ENCODE measurements around the gene TMC3.

DNA sequence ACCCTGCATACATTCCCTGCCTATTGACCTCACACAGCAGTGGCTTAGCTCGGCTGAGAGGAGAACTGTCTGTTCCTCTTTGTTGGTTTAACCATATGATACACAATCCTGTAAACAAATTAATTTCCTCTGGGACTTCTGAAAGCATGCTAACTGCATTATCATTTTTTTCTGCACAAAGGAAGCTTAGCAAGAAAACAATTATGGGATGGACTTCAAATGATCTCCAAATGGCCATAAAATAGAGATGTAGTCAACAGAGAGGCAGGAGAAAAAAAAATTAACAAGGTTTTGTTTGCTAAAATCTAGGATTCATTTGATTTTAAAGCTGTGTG lies 14.4 kb upstream of the TMC3 start:
- TF ChIP-seq CEBPB (IDR thresholded peaks at IDR 0.05; ENCODE audit: borderline replicate concordance in 1 of 2, low read depth in 2 of 2, low read length in 2 of 2) (no peak), NR2C1 (IDR thresholded peaks at IDR 0.05) (no peak), SMARCA5 (IDR thresholded peaks at IDR 0.05) (no peak), MYC (IDR thresholded peaks at IDR 0.05; ENCODE audit: insufficient read depth, insufficient read length, insufficient replicate concordance, low read length, severe bottlenecking) (no peak), CHD1 (IDR thresholded peaks at IDR 0.05; ENCODE audit: low read depth, low read length) (no peak), EP300 (IDR thresholded peaks at IDR 0.05; ENCODE audit: borderline replicate concordance in 1 of 2, control insufficient read depth in 1 of 2, low read depth in 2 of 2, low read length in 2 of 2) (no peak), ZNF24 (IDR thresholded peaks at IDR 0.05) (no peak)
- TF ChIP-seq, protein P1, sequence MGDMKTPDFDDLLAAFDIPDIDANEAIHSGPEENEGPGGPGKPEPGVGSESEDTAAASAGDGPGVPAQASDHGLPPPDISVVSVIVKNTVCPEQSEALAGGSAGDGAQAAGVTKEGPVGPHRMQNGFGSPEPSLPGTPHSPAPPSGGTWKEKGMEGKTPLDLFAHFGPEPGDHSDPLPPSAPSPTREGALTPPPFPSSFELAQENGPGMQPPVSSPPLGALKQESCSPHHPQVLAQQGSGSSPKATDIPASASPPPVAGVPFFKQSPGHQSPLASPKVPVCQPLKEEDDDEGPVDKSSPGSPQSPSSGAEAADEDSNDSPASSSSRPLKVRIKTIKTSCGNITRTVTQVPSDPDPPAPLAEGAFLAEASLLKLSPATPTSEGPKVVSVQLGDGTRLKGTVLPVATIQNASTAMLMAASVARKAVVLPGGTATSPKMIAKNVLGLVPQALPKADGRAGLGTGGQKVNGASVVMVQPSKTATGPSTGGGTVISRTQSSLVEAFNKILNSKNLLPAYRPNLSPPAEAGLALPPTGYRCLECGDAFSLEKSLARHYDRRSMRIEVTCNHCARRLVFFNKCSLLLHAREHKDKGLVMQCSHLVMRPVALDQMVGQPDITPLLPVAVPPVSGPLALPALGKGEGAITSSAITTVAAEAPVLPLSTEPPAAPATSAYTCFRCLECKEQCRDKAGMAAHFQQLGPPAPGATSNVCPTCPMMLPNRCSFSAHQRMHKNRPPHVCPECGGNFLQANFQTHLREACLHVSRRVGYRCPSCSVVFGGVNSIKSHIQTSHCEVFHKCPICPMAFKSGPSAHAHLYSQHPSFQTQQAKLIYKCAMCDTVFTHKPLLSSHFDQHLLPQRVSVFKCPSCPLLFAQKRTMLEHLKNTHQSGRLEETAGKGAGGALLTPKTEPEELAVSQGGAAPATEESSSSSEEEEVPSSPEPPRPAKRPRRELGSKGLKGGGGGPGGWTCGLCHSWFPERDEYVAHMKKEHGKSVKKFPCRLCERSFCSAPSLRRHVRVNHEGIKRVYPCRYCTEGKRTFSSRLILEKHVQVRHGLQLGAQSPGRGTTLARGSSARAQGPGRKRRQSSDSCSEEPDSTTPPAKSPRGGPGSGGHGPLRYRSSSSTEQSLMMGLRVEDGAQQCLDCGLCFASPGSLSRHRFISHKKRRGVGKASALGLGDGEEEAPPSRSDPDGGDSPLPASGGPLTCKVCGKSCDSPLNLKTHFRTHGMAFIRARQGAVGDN (IDR thresholded peaks at IDR 0.05), result no peak
- TF ChIP-seq, protein P2, sequence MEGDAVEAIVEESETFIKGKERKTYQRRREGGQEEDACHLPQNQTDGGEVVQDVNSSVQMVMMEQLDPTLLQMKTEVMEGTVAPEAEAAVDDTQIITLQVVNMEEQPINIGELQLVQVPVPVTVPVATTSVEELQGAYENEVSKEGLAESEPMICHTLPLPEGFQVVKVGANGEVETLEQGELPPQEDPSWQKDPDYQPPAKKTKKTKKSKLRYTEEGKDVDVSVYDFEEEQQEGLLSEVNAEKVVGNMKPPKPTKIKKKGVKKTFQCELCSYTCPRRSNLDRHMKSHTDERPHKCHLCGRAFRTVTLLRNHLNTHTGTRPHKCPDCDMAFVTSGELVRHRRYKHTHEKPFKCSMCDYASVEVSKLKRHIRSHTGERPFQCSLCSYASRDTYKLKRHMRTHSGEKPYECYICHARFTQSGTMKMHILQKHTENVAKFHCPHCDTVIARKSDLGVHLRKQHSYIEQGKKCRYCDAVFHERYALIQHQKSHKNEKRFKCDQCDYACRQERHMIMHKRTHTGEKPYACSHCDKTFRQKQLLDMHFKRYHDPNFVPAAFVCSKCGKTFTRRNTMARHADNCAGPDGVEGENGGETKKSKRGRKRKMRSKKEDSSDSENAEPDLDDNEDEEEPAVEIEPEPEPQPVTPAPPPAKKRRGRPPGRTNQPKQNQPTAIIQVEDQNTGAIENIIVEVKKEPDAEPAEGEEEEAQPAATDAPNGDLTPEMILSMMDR (IDR thresholded peaks at IDR 0.05 in 2 of 3, conservative IDR thresholded peaks at IDR 0.05 in 1 of 3; ENCODE audit: control insufficient read depth in 2 of 3, extremely low read depth in 1 of 3, insufficient read depth in 1 of 3, low read depth in 3 of 3, low read length in 3 of 3), result no peak
- TF ChIP-seq, protein P3, sequence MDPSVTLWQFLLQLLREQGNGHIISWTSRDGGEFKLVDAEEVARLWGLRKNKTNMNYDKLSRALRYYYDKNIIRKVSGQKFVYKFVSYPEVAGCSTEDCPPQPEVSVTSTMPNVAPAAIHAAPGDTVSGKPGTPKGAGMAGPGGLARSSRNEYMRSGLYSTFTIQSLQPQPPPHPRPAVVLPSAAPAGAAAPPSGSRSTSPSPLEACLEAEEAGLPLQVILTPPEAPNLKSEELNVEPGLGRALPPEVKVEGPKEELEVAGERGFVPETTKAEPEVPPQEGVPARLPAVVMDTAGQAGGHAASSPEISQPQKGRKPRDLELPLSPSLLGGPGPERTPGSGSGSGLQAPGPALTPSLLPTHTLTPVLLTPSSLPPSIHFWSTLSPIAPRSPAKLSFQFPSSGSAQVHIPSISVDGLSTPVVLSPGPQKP (IDR thresholded peaks at IDR 0.05; ENCODE audit: low read depth, low read length), result no peak
